Caco-2 (cell line): ENCODE measurements around the gene CHIC2. TPM values are rescaled to one million over a fixed set of nuclear protein-coding genes. Genes with fewer than 3 reads are reported as not detected.

Experiments used
- BruUV-seq: library from RNA; stranded (reverse); fragments of 400-500 nt; replicated peaks from 2 replicates; lab custom pipeline; 2021; lab: Mats Ljungman, UMichigan
- CTCF ChIA-PET: fragments of 300-600 bp; sonication (Branson Sonifier 250); formaldehyde crosslinking; loops from one replicate; lab custom pipeline; 2022; ENCODE audit warnings: antibody characterized with exemption; lab: Charles Lee
- POLR2A ChIA-PET: fragments of 300-600 bp; sonication (Branson Sonifier 250); formaldehyde crosslinking; loops from one replicate; lab custom pipeline; 2022; ENCODE audit warnings: antibody characterized with exemption; lab: Charles Lee
- DNase-seq, 2 experiments: peaks; one replicate each; pipeline versions ENCODE4 v3.0.0 to v3.0.0-alpha.2; 2020 to 2022
- H3K27me3 ChIP-seq: replicated peaks from 2 replicates; pipeline ENCODE4 v1.6.0; 2011; ENCODE audit warnings: low read length; ENCODE audit not compliant: control insufficient read depth, insufficient read depth
- H3K36me3 ChIP-seq: 2 replicates; pipeline ENCODE4 v1.5.1; 2011; ENCODE audit warnings: low read length; ENCODE audit not compliant: control insufficient read depth, insufficient read depth
- H3K4me1 ChIP-seq: fragments of 250-450 bp; sonication (Bioruptor Pico); 2 replicates; pipeline ENCODE4 v1.5.1; 2020; ENCODE audit warnings: mild to moderate bottlenecking
- H3K4me3 ChIP-seq: 2 replicates; pipeline ENCODE4 v1.5.1; 2011; ENCODE audit warnings: low read depth, mild to moderate bottlenecking, control low read depth, low read length
- H3K9me3 ChIP-seq: fragments of 250-450 bp; sonication (Bioruptor Pico); 2 replicates; pipeline ENCODE4 v1.5.1; 2020; ENCODE audit warnings: mild to moderate bottlenecking, moderate library complexity
- H3K27ac Mint-ChIP-seq: one replicate; pipeline ENCODE4 v1.8.0; 2022; ENCODE audit warnings: mixed read lengths; ENCODE audit not compliant: unreplicated experiment
- H3K27me3 Mint-ChIP-seq: one replicate; pipeline ENCODE4 v1.8.0; 2022; ENCODE audit warnings: mixed read lengths; ENCODE audit not compliant: insufficient read depth, unreplicated experiment
- H3K36me3 Mint-ChIP-seq: one replicate; pipeline ENCODE4 v1.8.0; 2022; ENCODE audit warnings: mild to moderate bottlenecking, mixed read lengths; ENCODE audit not compliant: insufficient read depth, unreplicated experiment
- H3K4me1 Mint-ChIP-seq: one replicate; pipeline ENCODE4 v1.8.0; 2022; ENCODE audit warnings: low read depth, mixed read lengths; ENCODE audit not compliant: unreplicated experiment
- H3K4me3 Mint-ChIP-seq: one replicate; pipeline ENCODE4 v1.8.0; 2022; ENCODE audit warnings: mild to moderate bottlenecking, moderate library complexity, mixed read lengths; ENCODE audit not compliant: unreplicated experiment
- H3K9me3 Mint-ChIP-seq: one replicate; pipeline ENCODE4 v1.8.0; 2022; ENCODE audit warnings: mixed read lengths; ENCODE audit not compliant: unreplicated experiment
- intact Hi-C: fragments of 100-400 bp; cut with micrococcal nuclease; formaldehyde crosslinking; loops from one replicate; pipeline ENCODE4 v1.10.0; 2022; ENCODE audit not compliant: unreplicated experiment
- total RNA-seq: library from RNA; stranded (reverse); gene quantifications from 2 replicates; pipeline ENCODE4 v1.2.3, GENCODE V29; 2022
- TF ChIP-seq, protein P1 (sequence below), 2 experiments: fragments of 200-600 bp in 1 of 2; IDR thresholded peaks; 1 replicate in 1 of 2; 2 replicates in 1 of 2; pipeline versions ENCODE4 v1.5.1 to v1.8.0; 2011 to 2022; ENCODE audit warnings: antibody characterized with exemption in 1 of 2, control low read depth in 1 of 2, inconsistent platforms in 1 of 2, low read depth in 1 of 2, low read length in 1 of 2, mild to moderate bottlenecking in 1 of 2, moderate library complexity in 1 of 2; ENCODE audit not compliant: insufficient read depth in 1 of 2, severe bottlenecking in 1 of 2, unreplicated experiment in 1 of 2

CHIC2 gene
- total RNA-seq, 1 experiment from 2014 or later: 30.0 TPM

DNA sequence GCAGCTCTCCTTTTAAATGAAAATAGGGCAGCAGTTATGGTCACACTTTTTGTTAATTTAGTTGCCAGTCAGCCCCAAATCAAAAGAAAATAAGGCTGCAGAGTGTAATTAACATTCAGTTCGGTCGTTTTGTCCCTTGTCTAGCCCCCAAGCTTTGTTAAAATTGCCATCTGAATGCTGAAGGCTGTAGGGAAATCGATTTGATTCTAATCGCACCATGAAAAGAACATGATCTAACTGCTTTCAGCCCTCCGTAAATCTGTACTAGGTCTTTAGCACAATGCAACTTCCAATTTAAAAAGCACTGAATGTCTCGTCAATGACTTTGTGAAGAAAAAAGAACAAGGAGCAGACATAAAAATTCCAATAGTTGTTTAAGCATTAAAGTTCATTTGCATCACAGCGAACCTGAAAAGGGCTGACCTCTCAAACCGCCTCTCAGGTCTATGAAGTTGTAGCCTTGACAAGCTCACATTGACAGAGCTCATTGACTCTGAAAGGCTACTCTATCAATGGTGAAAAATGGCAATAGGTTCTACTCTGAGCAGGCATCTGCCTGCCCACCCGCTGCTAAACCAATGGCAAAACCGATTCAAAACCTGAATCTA, 48.9 kb downstream of the CHIC2 start:
- CTCF ChIA-PET: interaction anchor here (0.7 to 0.9 kb wide), 2 partner anchors 15 to 86 kb away, joined by 3 to 4 read pairs; no protein-coding TSS in a partner anchor
- H3K36me3 ChIP-seq: no peaks in the 10 kb centered on the region
- Mint-ChIP-seq H3K27me3 (no peaks in the 10 kb centered on the region), H3K4me3 (no peak overlapping the region), H3K9me3 (no peaks in the 10 kb centered on the region), H3K4me1 (peaks cover 15% of the 10 kb centered on the region), H3K36me3 (no peaks in the 10 kb centered on the region), H3K27ac (no peak overlapping the region)
- H3K4me3 ChIP-seq: no peak overlapping the region
- TF ChIP-seq, protein P1, sequence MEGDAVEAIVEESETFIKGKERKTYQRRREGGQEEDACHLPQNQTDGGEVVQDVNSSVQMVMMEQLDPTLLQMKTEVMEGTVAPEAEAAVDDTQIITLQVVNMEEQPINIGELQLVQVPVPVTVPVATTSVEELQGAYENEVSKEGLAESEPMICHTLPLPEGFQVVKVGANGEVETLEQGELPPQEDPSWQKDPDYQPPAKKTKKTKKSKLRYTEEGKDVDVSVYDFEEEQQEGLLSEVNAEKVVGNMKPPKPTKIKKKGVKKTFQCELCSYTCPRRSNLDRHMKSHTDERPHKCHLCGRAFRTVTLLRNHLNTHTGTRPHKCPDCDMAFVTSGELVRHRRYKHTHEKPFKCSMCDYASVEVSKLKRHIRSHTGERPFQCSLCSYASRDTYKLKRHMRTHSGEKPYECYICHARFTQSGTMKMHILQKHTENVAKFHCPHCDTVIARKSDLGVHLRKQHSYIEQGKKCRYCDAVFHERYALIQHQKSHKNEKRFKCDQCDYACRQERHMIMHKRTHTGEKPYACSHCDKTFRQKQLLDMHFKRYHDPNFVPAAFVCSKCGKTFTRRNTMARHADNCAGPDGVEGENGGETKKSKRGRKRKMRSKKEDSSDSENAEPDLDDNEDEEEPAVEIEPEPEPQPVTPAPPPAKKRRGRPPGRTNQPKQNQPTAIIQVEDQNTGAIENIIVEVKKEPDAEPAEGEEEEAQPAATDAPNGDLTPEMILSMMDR (IDR thresholded peaks at IDR 0.05; ENCODE audit: insufficient read depth in 1 of 2, low read depth in 1 of 2, low read length in 1 of 2, severe bottlenecking in 1 of 2, unreplicated experiment in 1 of 2): no peak
- BruUV-seq: no TSS peak
- intact Hi-C loops: no loop called here
- no peaks in the 10 kb centered on the region for H3K27me3 ChIP-seq
- H3K4me1 ChIP-seq: peaks cover 23% of the 10 kb centered on the region
- POLR2A ChIA-PET: no interaction called here
- no peak for DNase-seq
- H3K9me3 ChIP-seq: peaks cover 3% of the 10 kb centered on the region; the same call in 1 of the 2 replicates

DNA sequence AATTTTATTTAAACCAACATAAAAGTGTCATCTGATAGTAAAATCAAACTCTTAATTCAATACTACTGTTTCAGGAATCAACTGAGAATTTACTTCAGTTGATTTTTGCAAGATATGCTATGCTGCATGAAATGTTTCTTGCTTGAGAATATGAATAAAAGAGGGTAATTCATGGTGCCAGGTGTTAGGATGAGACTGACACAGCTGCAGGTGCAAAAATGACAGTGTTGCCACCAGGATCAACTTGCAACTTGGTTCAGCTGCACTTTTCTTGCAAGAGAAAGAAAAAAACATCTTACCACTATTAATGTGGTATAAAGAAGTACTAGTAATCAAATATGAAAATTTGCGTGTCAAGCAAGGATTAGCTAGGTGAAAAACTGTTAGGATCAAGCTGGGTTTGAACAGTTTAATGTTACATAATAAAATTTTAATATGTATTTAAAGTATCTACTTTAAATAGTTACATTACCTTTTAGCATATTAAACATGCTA, 49.7 kb downstream of the CHIC2 start:
- H3K27ac Mint-ChIP-seq: no peak overlapping the region
- intact Hi-C loops: loop anchor here (5.0 kb wide), 1 partner anchor 203 kb away; no protein-coding TSS in a partner anchor
- H3K4me1 Mint-ChIP-seq: peaks cover 19% of the 10 kb centered on the region
- no peaks in the 10 kb centered on the region for H3K9me3 Mint-ChIP-seq
- H3K36me3 Mint-ChIP-seq: peaks cover 5% of the 10 kb centered on the region
- ChIA-PET POLR2A (no interaction called here), CTCF (interaction anchor here (0.9 kb wide), 1 partner anchor 85 kb away, joined by 4 read pairs; no protein-coding TSS in a partner anchor)
- DNase-seq: no peak
- TF ChIP-seq, protein P1 (IDR thresholded peaks at IDR 0.05; ENCODE audit: insufficient read depth in 1 of 2, low read depth in 1 of 2, low read length in 1 of 2, severe bottlenecking in 1 of 2, unreplicated experiment in 1 of 2): no peak
- no peak overlapping the region for H3K4me3 Mint-ChIP-seq
- H3K36me3 ChIP-seq: no peaks in the 10 kb centered on the region
- no peak overlapping the region for H3K4me3 ChIP-seq
- no TSS peak for BruUV-seq
- H3K27me3 ChIP-seq: no peaks in the 10 kb centered on the region
- H3K9me3 ChIP-seq: peaks cover 3% of the 10 kb centered on the region; the same call in 1 of the 2 replicates
- no peaks in the 10 kb centered on the region for H3K27me3 Mint-ChIP-seq
- peaks cover 30% of the 10 kb centered on the region for H3K4me1 ChIP-seq

- H3K27ac Mint-ChIP-seq: no peak overlapping the region
- H3K4me1 Mint-ChIP-seq: peaks cover 24% of the 10 kb centered on the region
- no peaks in the 10 kb centered on the region for H3K27me3 Mint-ChIP-seq
- TF ChIP-seq, protein P1 (IDR thresholded peaks at IDR 0.05; ENCODE audit: insufficient read depth in 1 of 2, low read depth in 1 of 2, low read length in 1 of 2, severe bottlenecking in 1 of 2, unreplicated experiment in 1 of 2): no peak
- intact Hi-C loops: loop anchor here (5.0 kb wide), 1 partner anchor 206 kb away; no protein-coding TSS in a partner anchor
- ChIA-PET CTCF (no interaction called here), POLR2A (no interaction called here)
- no peaks in the 10 kb centered on the region for H3K36me3 ChIP-seq
- no peaks in the 10 kb centered on the region for H3K9me3 Mint-ChIP-seq
- BruUV-seq: no TSS peak
- no peaks in the 10 kb centered on the region for H3K27me3 ChIP-seq
- no peak overlapping the region for H3K4me3 Mint-ChIP-seq
- peaks cover 10% of the 10 kb centered on the region for H3K36me3 Mint-ChIP-seq
- no peak overlapping the region for H3K4me3 ChIP-seq
- no peak for DNase-seq
- peaks cover 55% of the 10 kb centered on the region for H3K4me1 ChIP-seq
- H3K9me3 ChIP-seq: peaks cover 3% of the 10 kb centered on the region; the same call in 1 of the 2 replicates
Measured at GRCh38 chr4:54011201-54011600, 53.2 kb downstream of the CHIC2 start.
